IPS DF 6.9 (cell line): Measurements from ENCODE around the gene CD300C.
"Not testable (repeated sequence)": the region's sequence is repeated elsewhere in the genome, so short reads cannot be mapped to it uniquely, and the experiment has no call there.

Experiments used
- DNase-seq: peaks from one replicate; pipeline ENCODE4 v3.0.0-alpha.2; 2013; ENCODE audit warnings: low read depth, low spot score
- H3K27ac ChIP-seq: one replicate; pipeline ENCODE4 v1.5.1; 2013; ENCODE audit warnings: low read length, control low read depth
- H3K27me3 ChIP-seq: 2 replicates; pipeline ENCODE4 v1.6.1; 2013; ENCODE audit warnings: mild to moderate bottlenecking, low read length; ENCODE audit not compliant: control insufficient read depth, insufficient read depth
- H3K36me3 ChIP-seq: 2 replicates; pipeline ENCODE4 v1.6.1; 2013; ENCODE audit warnings: low read length; ENCODE audit not compliant: control insufficient read depth, insufficient read depth
- H3K4me1 ChIP-seq: 2 replicates; pipeline ENCODE4 v1.6.1; 2013; ENCODE audit warnings: low read length; ENCODE audit not compliant: control insufficient read depth, insufficient read depth
- H3K4me3 ChIP-seq: 2 replicates; pipeline ENCODE4 v1.5.1; 2013; ENCODE audit warnings: mild to moderate bottlenecking, low read length
- H3K9me3 ChIP-seq: 2 replicates; pipeline ENCODE4 v1.6.1; 2013; ENCODE audit warnings: low read length, inconsistent platforms; ENCODE audit not compliant: control insufficient read depth, insufficient read depth
- WGBS: extraction: QIAGEN DNeasy Blood & Tissue Kit; methylation state at CpG from one replicate; pipeline ENCODE4 v1.1.7; 2013; ENCODE audit warnings: mixed read lengths, missing lambda C conversion rate; ENCODE audit not compliant: insufficient read length, insufficient coverage; 5-methylcytosine and 5-hydroxymethylcytosine counted together

CD300C gene

GRCh38 chr17:74558882-74559519 is 13.1 kb upstream of the CD300C start:
- Histone ChIP-seq H3K27me3 (no peaks in the 10 kb centered on the region), H3K36me3 (no peaks in the 10 kb centered on the region), H3K9me3 (no peaks in the 10 kb centered on the region), H3K4me3 (no peak overlapping the region), H3K27ac (no peak overlapping the region), H3K4me1 (no peaks in the 10 kb centered on the region)
- DNase-seq = no peak
- no CpG with 5 or more reads among the region's 6 CpGs for WGBS

DNA sequence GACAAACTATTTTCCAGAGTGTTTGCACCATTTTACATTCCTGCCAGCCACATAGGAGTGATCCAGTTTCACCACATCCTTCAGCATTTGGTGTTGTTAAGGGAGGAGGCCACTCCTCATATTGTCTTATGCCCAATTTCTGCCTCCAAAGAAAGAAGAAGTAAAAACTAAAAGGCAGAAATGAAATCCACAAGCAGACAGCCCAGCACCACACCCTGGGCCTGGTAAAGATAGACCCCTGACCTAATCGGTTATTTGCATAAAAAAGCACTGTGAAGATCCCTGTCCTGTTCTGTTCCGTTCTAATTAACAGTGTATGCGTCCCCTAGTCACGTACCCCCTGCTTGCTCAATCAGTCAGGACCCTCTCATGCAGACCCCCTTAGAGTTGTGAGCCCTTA is 12.5 kb upstream of the CD300C start:
- not testable (repeated sequence) for H3K9me3 ChIP-seq, H3K4me3 ChIP-seq, H3K27me3 ChIP-seq, H3K4me1 ChIP-seq, H3K36me3 ChIP-seq, DNase-seq, H3K27ac ChIP-seq
- WGBS = no CpG with 5 or more reads among the region's 4 CpGs

DNA sequence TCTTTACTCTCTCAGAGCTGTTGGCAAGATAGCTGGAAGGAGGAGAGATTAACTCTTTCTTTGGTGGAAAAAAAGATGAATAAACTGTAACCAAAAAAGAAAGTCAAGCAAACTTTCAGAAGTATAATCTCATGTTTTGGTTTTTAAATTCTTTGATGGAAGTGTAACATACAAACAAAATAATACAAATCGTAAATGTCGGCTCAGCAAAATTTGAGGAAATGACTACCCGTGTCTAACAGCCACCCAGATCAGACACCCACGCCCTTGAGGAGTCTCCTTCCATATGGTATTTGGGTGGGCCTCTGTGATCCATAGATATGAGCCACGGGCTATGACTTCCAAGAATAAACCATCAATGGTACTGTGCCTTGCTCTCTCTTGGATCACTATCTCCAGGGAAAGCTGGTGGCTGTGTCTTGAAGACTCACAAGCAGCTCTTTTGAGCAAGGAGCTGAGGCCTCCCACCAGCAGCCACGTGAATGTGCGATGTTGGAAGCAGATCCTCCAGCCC is 9.6 kb upstream of the CD300C start:
- no peaks in the 10 kb centered on the region for H3K36me3 ChIP-seq
- no peaks in the 10 kb centered on the region for H3K27me3 ChIP-seq
- WGBS = no CpG with 5 or more reads among the region's 7 CpGs
- no peak for DNase-seq
- H3K4me1 ChIP-seq = no peaks in the 10 kb centered on the region
- H3K4me3 ChIP-seq = no peak overlapping the region
- no peak overlapping the region for H3K27ac ChIP-seq
- H3K9me3 ChIP-seq = no peaks in the 10 kb centered on the region

GRCh38 chr17:74554909-74555308 is 9.0 kb upstream of the CD300C start:
- H3K4me1 ChIP-seq = no peaks in the 10 kb centered on the region
- H3K27me3 ChIP-seq = no peaks in the 10 kb centered on the region
- H3K36me3 ChIP-seq = no peaks in the 10 kb centered on the region
- no peak overlapping the region for H3K27ac ChIP-seq
- DNase-seq = no peak
- no peaks in the 10 kb centered on the region for H3K9me3 ChIP-seq
- H3K4me3 ChIP-seq = no peak overlapping the region
- no CpG with 5 or more reads among the region's 6 CpGs for WGBS

DNA sequence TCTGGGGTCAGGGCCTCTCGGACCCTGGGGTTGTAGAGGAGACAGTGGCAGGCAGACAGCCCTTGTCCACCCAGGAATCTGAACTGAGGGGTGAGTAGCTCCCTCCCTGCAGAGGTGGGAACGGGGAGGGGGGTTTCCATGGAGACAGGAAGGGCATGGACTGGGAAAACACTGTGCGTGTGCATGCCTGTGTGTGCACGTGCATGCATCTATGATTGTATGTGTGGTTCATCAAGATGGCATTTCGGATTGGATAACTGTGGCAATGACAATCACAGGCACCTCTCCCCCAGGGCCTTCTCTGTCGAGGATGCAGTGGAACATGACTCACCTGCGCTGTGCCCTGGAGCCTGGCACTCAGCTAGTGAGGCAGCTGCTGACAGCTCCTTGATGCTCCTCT is 6.1 kb upstream of the CD300C start:
- DNase-seq = no peak
- H3K4me3 ChIP-seq = no peak overlapping the region
- H3K9me3 ChIP-seq = no peaks in the 10 kb centered on the region
- H3K27me3 ChIP-seq = no peaks in the 10 kb centered on the region
- no peak overlapping the region for H3K27ac ChIP-seq
- H3K36me3 ChIP-seq = no peaks in the 10 kb centered on the region
- WGBS = no CpG with 5 or more reads among the region's 7 CpGs
- no peaks in the 10 kb centered on the region for H3K4me1 ChIP-seq

DNA sequence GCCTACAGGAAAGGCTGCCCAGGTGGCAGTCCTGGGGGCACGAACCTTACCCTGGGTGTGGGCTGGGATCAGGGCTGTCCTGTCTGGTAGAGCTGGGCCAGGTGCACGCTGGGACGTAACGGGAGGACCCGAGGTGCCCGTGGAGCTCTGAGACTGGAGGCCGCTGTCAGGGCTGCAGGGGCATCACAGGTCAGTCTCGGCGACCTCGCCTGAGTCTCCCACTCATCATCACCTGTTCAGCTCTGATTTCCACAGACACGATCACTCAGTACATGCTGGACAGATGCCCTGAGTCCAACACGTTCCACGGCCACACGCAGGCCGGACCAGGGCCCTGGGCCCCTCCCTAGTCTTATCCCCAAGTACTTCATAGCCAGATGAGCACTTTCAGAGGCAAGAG is 4.7 kb upstream of the CD300C start:
- H3K36me3 ChIP-seq = no peaks in the 10 kb centered on the region
- H3K4me1 ChIP-seq = no peaks in the 10 kb centered on the region
- H3K4me3 ChIP-seq = no peak overlapping the region
- no peaks in the 10 kb centered on the region for H3K9me3 ChIP-seq
- DNase-seq = no peak
- no peaks in the 10 kb centered on the region for H3K27me3 ChIP-seq
- WGBS = no CpG with 5 or more reads among the region's 15 CpGs
- H3K27ac ChIP-seq = no peak overlapping the region

- Histone ChIP-seq H3K4me1 (no peaks in the 10 kb centered on the region), H3K9me3 (no peaks in the 10 kb centered on the region), H3K36me3 (no peaks in the 10 kb centered on the region), H3K27ac (no peak overlapping the region), H3K4me3 (no peak overlapping the region), H3K27me3 (no peaks in the 10 kb centered on the region)
- no peak for DNase-seq
- WGBS = no CpG with 5 or more reads among the region's 7 CpGs
These were observed 3.4 kb upstream of the CD300C start for GRCh38 chr17:74549343-74549742.

GRCh38 chr17:74547736-74548135 is 1.8 kb upstream of the CD300C start:
- Histone ChIP-seq H3K27me3 (no peaks in the 10 kb centered on the region), H3K9me3 (no peaks in the 10 kb centered on the region), H3K4me3 (no peak overlapping the region), H3K4me1 (no peaks in the 10 kb centered on the region), H3K27ac (no peak overlapping the region), H3K36me3 (no peaks in the 10 kb centered on the region)
- no CpG with 5 or more reads among the region's 3 CpGs for WGBS
- DNase-seq = no peak

- Histone ChIP-seq H3K36me3 (no peaks in the 10 kb centered on the region), H3K27me3 (no peaks in the 10 kb centered on the region), H3K4me1 (no peaks in the 10 kb centered on the region), H3K27ac (no peak overlapping the region), H3K9me3 (no peaks in the 10 kb centered on the region), H3K4me3 (no peak overlapping the region)
- no CpG with 5 or more reads among the region's 7 CpGs for WGBS
- DNase-seq = no peak
These were observed 1.3 kb upstream of the CD300C start for GRCh38 chr17:74547264-74547663.

GRCh38 chr17:74546586-74546985 is 671 bp upstream of the CD300C start:
- no CpG with 5 or more reads among the region's 7 CpGs for WGBS
- Histone ChIP-seq H3K4me3 (no peak overlapping the region), H3K27me3 (no peaks in the 10 kb centered on the region), H3K36me3 (no peaks in the 10 kb centered on the region), H3K9me3 (no peaks in the 10 kb centered on the region), H3K4me1 (no peaks in the 10 kb centered on the region), H3K27ac (no peak overlapping the region)
- DNase-seq = no peak
